ENCODE data around the gene RBL1. TPM values are rescaled to one million over a fixed set of nuclear protein-coding genes. Genes with fewer than 3 reads are reported as not detected.

The RBL1 gene
- total and polyA plus RNA-seq, 4 donors: 0.38 to 8.9 (median 3.7) TPM

GRCh38 chr20:36951198-36951978 lies 144.4 kb downstream of the RBL1 start, which contains the start of gene SAMHD1:
Gene SAMHD1, minus strand, starts transcription at chr20:36951708. Its CDS starts 65 bp downstream, at chr20:36951643.
- Histone ChIP-seq H3K9me3 (ENCODE audit: control insufficient read depth, low read length) (no peaks in the 10 kb centered on the region), H3K4me3 (ENCODE audit: low read length in 2 of 2) (peak within 1 kb of the TSS; percentile 60 to 71), H3K36me3 (ENCODE audit: control insufficient read depth in 1 of 2, insufficient read depth in 2 of 2, low read length in 1 of 2) (no peaks in the 10 kb centered on the region), H3K27ac (ENCODE audit: low read depth in 1 of 2, low read length in 2 of 2) (peak within 1 kb of the TSS in 1 of 2 donors; percentile 58), H3K27me3 (ENCODE audit: control insufficient read depth in 1 of 2, insufficient read depth in 2 of 2, low read length in 1 of 2) (no peaks in the 10 kb centered on the region), H3K4me1 (ENCODE audit: control insufficient read depth in 1 of 2, insufficient read depth in 2 of 2, low read length in 2 of 2) (no peaks in the 10 kb centered on the region)
- intact Hi-C loops (cut with DNase I): no loop called here
- WGBS, 2 donors: 0% methylated on average over 66 of the region's 66 CpGs
- peak; percentile 98 to 99 for DNase-seq
- peak; percentile 98 for ATAC-seq (ENCODE audit: low FRiP score)

- WGBS, 2 donors: 1 to 2% methylated on average over 24 of the region's 24 CpGs
- Histone ChIP-seq H3K4me3 (ENCODE audit: low read length in 2 of 2) (peak overlapping the region; percentile 60 to 71), H3K27me3 (ENCODE audit: control insufficient read depth in 1 of 2, insufficient read depth in 2 of 2, low read length in 1 of 2) (no peaks in the 10 kb centered on the region), H3K36me3 (ENCODE audit: control insufficient read depth in 1 of 2, insufficient read depth in 2 of 2, low read length in 1 of 2) (no peaks in the 10 kb centered on the region), H3K4me1 (ENCODE audit: control insufficient read depth in 1 of 2, insufficient read depth in 2 of 2, low read length in 2 of 2) (no peaks in the 10 kb centered on the region), H3K9me3 (ENCODE audit: control insufficient read depth, low read length) (no peaks in the 10 kb centered on the region), H3K27ac (ENCODE audit: low read depth in 1 of 2, low read length in 2 of 2) (peak overlapping the region in 1 of 2 donors; percentile 38)
- ATAC-seq (ENCODE audit: low FRiP score) (peak; percentile 9), DNase-seq (peak; percentile 65 to 79)
- intact Hi-C loops (cut with DNase I): no loop called here
Measured at GRCh38 chr20:36950414-36951197, 145.2 kb downstream of the RBL1 start.

Other genes with a start within 250 kb of the RBL1 start
- under 1 TPM in 1 of 2 donors, not detected in 1; 0.36 TPM for gene TLDC2, start 219.9 kb downstream of the RBL1 start, total RNA-seq
- gene TLDC2, start 219.9 kb downstream of the RBL1 start, polyA plus RNA-seq: 1 to 10 TPM in 1 of 2 donors, not detected in 1; 4.1 TPM
- gene SAMHD1, start 144.3 kb downstream of the RBL1 start, total RNA-seq: 100 to 1,000 TPM; 127 TPM
- 100 to 1,000 TPM in 1 of 2 donors, 10 to 100 TPM in 1; 85.0 to 165 TPM for gene SAMHD1, start 144.3 kb downstream of the RBL1 start, polyA plus RNA-seq
- gene RPN2, start 83.3 kb upstream of the RBL1 start, total RNA-seq: 100 to 1,000 TPM; 125 to 137 TPM
- gene RPN2, start 83.3 kb upstream of the RBL1 start, polyA plus RNA-seq: 100 to 1,000 TPM in 1 of 2 donors, 10 to 100 TPM in 1; 47.2 to 117 TPM
- 1 to 10 TPM; 3.4 to 5.1 TPM for gene MROH8, start 83.6 kb upstream of the RBL1 start, total RNA-seq
- 1 to 10 TPM in 1 of 2 donors, not detected in 1; 9.3 TPM for gene MROH8, start 83.6 kb upstream of the RBL1 start, polyA plus RNA-seq
- not detected for gene GHRH, start 165.8 kb upstream of the RBL1 start, total RNA-seq
- not detected for gene GHRH, start 165.8 kb upstream of the RBL1 start, polyA plus RNA-seq
- gene MANBAL, start 193.7 kb upstream of the RBL1 start, total RNA-seq: 10 to 100 TPM; 47.1 to 59.3 TPM
- 10 to 100 TPM; 61.1 to 86.8 TPM for gene MANBAL, start 193.7 kb upstream of the RBL1 start, polyA plus RNA-seq